CD4-positive, alpha-beta T cell (primary cell): Measurements from ENCODE around the gene PRR22. TPM values are rescaled to one million over a fixed set of nuclear protein-coding genes. Genes with fewer than 3 reads are reported as not detected.

Experiments
- ATAC-seq: fragments of 200-7000 bp; cut with Tn5 transposase; one replicate; pipeline ENCODE4 v1.10.0; 2022; ENCODE audit warnings: mild to moderate bottlenecking; ENCODE audit not compliant: poor library complexity
- CTCF ChIA-PET: fragments of 350-600 bp; sonication (Branson Sonifier 250); formaldehyde crosslinking; loops from one replicate; lab custom pipeline; 2021; ENCODE audit warnings: antibody characterized with exemption, inconsistent platforms; lab: Charles Lee
- POLR2A ChIA-PET: fragments of 350-600 bp; sonication (Branson Sonifier 250); formaldehyde crosslinking; loops from one replicate; lab custom pipeline; 2021; ENCODE audit warnings: antibody characterized with exemption, inconsistent platforms; lab: Charles Lee
- DNase-seq, 14 experiments: peaks; one replicate each; pipeline ENCODE4 v3.0.0-alpha.2; 2013 to 2020; ENCODE audit warnings: mixed read lengths in 2 of 14
- H3K27ac ChIP-seq, 2 donors: one replicate each; pipeline versions ENCODE4 v1.5.1 to v1.7.0; 2013; ENCODE audit warnings: low read length in 2 of 2, low read depth in 1 of 2, mild to moderate bottlenecking in 1 of 2
- H3K27me3 ChIP-seq, 2 experiments: 1 replicate in 1 of 2; 2 replicates in 1 of 2; pipeline versions ENCODE4 v1.6.1 to v1.7.0; 2013; ENCODE audit warnings: low read length in 2 of 2, control low read depth in 1 of 2, mild to moderate bottlenecking in 1 of 2, moderate library complexity in 1 of 2; ENCODE audit not compliant: insufficient read depth in 2 of 2, control insufficient read depth in 1 of 2
- H3K36me3 ChIP-seq: one replicate; pipeline ENCODE4 v1.6.1; 2013; ENCODE audit warnings: low read length, control low read depth; ENCODE audit not compliant: insufficient read depth
- H3K4me1 ChIP-seq: one replicate; pipeline ENCODE4 v1.6.1; 2013; ENCODE audit warnings: low read length, control low read depth; ENCODE audit not compliant: insufficient read depth
- H3K4me3 ChIP-seq: one replicate; pipeline ENCODE4 v1.5.1; 2013; ENCODE audit warnings: mild to moderate bottlenecking, low read length, moderate library complexity
- H3K9me3 ChIP-seq, 2 experiments: 1 replicate in 1 of 2; 2 replicates in 1 of 2; pipeline versions ENCODE4 v1.6.1 to v1.7.0; 2013; ENCODE audit warnings: low read length in 2 of 2, mild to moderate bottlenecking in 2 of 2, control low read depth in 1 of 2, moderate library complexity in 1 of 2; ENCODE audit not compliant: control insufficient read depth in 1 of 2, insufficient read depth in 1 of 2
- H3K27ac Mint-ChIP-seq: one replicate; pipeline ENCODE4 v1.8.0; 2020; ENCODE audit warnings: mixed read lengths
- H3K27me3 Mint-ChIP-seq: one replicate; pipeline ENCODE4 v1.8.0; 2021; ENCODE audit warnings: mixed read lengths
- H3K36me3 Mint-ChIP-seq: one replicate; pipeline ENCODE4 v1.8.0; 2021; ENCODE audit warnings: low read depth, mixed read lengths
- H3K4me1 Mint-ChIP-seq: one replicate; pipeline ENCODE4 v1.8.0; 2021; ENCODE audit warnings: low read depth, mixed read lengths
- H3K4me3 Mint-ChIP-seq: one replicate; pipeline ENCODE4 v1.8.0; 2020; ENCODE audit warnings: mild to moderate bottlenecking, mixed read lengths
- H3K9me3 Mint-ChIP-seq: one replicate; pipeline ENCODE4 v1.8.0; 2020; ENCODE audit warnings: mixed read lengths
- CTCF ChIP-seq: fragments of 200-600 bp; IDR thresholded peaks from one replicate; pipeline ENCODE4 v1.8.0; 2022; ENCODE audit warnings: antibody characterized with exemption, mild to moderate bottlenecking
- intact Hi-C, 2 experiments: fragments of 100-400 bp; cut with DNase I in 1 of 2; cut with micrococcal nuclease in 1 of 2; formaldehyde crosslinking; loops; one replicate each; pipeline versions ENCODE4 v1.15.1 to v1.9.0; 2023 to 2025; cut with DNase I, micrococcal nuclease
- total RNA-seq, 174 experiments: library from RNA in 2 of 174; stranded (reverse) in 2 of 174; gene quantifications; one replicate each; pipeline ENCODE4 v1.2.3 and lab custom pipeline; 2021 to 2026

Gene PRR22
- total RNA-seq, 2 experiments from 2014 or later = 3.1 to 4.9 TPM

DNA sequence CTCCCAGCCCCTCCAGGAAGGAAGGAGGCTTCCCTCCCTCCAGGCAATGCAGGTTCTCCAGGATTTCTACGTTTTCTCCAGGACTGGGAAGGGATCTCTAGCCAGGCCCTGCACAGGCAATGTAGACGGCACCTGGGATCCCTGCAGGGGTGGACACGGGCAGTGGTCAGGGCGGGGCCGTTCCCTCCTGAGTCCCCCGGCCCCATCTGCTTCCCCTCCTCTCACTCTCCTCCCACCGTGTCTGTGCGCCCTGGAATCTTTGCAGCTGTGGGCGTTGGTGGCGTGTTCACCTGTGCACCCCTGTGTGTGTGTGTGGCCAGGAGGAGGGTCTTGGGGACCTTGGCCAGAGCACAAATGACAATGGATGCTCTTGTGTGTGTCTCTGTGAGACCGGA lies 30.3 kb upstream of the PRR22 start:
- ChIA-PET CTCF (no interaction called here), POLR2A (no interaction called here)
- Histone ChIP-seq H3K4me1 (no peaks in the 10 kb centered on the region), H3K27ac (no peak overlapping the region), H3K9me3 (no peaks in the 10 kb centered on the region), H3K4me3 (no peak overlapping the region), H3K36me3 (no peaks in the 10 kb centered on the region), H3K27me3 (no peaks in the 10 kb centered on the region)
- Mint-ChIP-seq H3K27me3 (no peaks in the 10 kb centered on the region), H3K27ac (no peak overlapping the region), H3K36me3 (no peaks in the 10 kb centered on the region), H3K4me1 (no peaks in the 10 kb centered on the region), H3K4me3 (no peak overlapping the region), H3K9me3 (no peaks in the 10 kb centered on the region)
- ATAC-seq (no peak), DNase-seq (no peak)
- intact Hi-C loops = no loop called here
- TF ChIP-seq CTCF = no peak

GRCh38 chr19:5814123-5814851 lies 29.7 kb upstream of the PRR22 start:
- ATAC-seq = no peak
- Histone ChIP-seq H3K4me3 (no peak overlapping the region), H3K27me3 (no peaks in the 10 kb centered on the region), H3K36me3 (no peaks in the 10 kb centered on the region), H3K4me1 (no peaks in the 10 kb centered on the region), H3K9me3 (no peaks in the 10 kb centered on the region), H3K27ac (no peak overlapping the region)
- intact Hi-C loops = no loop called here
- no peaks in the 10 kb centered on the region for H3K36me3 Mint-ChIP-seq
- H3K27ac Mint-ChIP-seq = no peak overlapping the region
- POLR2A ChIA-PET = interaction anchor here (0.6 kb wide), 1 partner anchor 31 kb away, joined by 3 read pairs; no protein-coding TSS in a partner anchor
- CTCF ChIA-PET = no interaction called here
- H3K4me1 Mint-ChIP-seq = no peaks in the 10 kb centered on the region
- no peaks in the 10 kb centered on the region for H3K9me3 Mint-ChIP-seq
- DNase-seq = peak in 1 of 14 experiments; percentile 1
- H3K27me3 Mint-ChIP-seq = no peaks in the 10 kb centered on the region
- TF ChIP-seq CTCF = no peak
- H3K4me3 Mint-ChIP-seq = no peak overlapping the region

DNA sequence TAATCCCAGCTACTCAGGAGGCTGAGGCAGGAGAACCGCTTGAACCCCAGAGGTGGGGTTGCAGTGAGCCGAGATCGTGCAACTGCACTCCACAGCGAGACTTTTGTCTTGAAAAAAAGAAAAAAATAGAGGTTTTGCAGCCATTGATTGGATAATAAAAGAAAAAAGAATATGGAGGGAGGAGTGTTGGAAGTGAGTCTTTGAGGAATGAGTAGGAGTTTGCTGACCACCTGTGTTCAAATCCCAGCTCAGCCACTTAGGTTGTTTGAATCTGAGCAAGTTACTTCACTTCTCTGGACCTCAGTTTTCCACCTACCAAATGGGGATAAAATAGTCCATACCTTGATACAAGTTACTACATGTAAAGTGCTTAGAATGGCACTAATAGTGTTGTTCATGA lies 26.6 kb upstream of the PRR22 start:
- Mint-ChIP-seq H3K36me3 (no peaks in the 10 kb centered on the region), H3K27ac (no peak overlapping the region), H3K4me3 (no peak overlapping the region), H3K27me3 (no peaks in the 10 kb centered on the region), H3K9me3 (no peaks in the 10 kb centered on the region), H3K4me1 (no peaks in the 10 kb centered on the region)
- ChIA-PET CTCF (no interaction called here), POLR2A (interaction anchor here (1.5 kb wide), 1 partner anchor 17 kb away, joined by 5 read pairs; no protein-coding TSS in a partner anchor)
- Histone ChIP-seq H3K36me3 (no peaks in the 10 kb centered on the region), H3K4me3 (no peak overlapping the region), H3K27me3 (no peaks in the 10 kb centered on the region), H3K4me1 (no peaks in the 10 kb centered on the region), H3K27ac (no peak overlapping the region), H3K9me3 (peaks cover 0 to 4% of the 10 kb centered on the region in 2 experiments)
- intact Hi-C loops = no loop called here
- ATAC-seq = no peak
- TF ChIP-seq CTCF = no peak
- no peak for DNase-seq
